ENCODE results near the gene REP15.
"Not testable (repeated sequence)": the region's sequence is repeated elsewhere in the genome, so short reads cannot be mapped to it uniquely, and the experiment has no call there.

Gene REP15

GRCh38 chr12:27696293-27696652 lies at the start of gene REP15:
Gene REP15 (plus strand): TSS chr12:27696447. CDS start chr12:27696563, 116 bp downstream.
- Histone ChIP-seq H3K27ac (ENCODE audit: low read depth, low read length) (no peak within 1 kb of the TSS), H3K9me3 (ENCODE audit: control insufficient read depth, insufficient read depth, low read depth, low read length) (no peaks in the 10 kb centered on the region), H3K9ac (ENCODE audit: low read length) (no peak within 1 kb of the TSS), H3K36me3 (ENCODE audit: control insufficient read depth, insufficient read depth, low read length) (peaks cover 25% of the 10 kb centered on the region), H3K27me3 (ENCODE audit: control insufficient read depth, insufficient read depth, low read length) (no peaks in the 10 kb centered on the region), H3K4me1 (ENCODE audit: control insufficient read depth, insufficient read depth, low read length) (no peaks in the 10 kb centered on the region), H3K4me3 (ENCODE audit: low read depth, low read length) (no peak within 1 kb of the TSS)

DNA sequence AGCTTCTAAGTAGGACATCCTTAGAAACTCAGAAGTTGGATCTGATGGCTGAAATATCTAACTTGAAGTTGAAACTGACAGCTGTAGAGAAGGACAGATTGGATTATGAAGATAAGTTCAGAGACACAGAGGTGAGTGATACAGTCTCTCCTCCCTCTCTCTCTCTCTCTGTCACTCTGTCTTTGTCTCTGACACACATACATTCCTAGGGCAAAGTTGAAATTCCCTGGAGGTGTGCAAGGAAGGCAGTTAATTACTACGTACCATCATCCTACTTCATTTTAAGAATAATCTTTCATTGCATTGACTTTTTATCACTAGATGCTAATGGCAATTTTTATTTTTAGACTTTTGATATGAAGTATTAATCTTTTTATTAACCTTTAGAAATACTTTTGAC lies 46.2 kb upstream of the REP15 start:
- H3K27ac ChIP-seq (ENCODE audit: low read depth, low read length): no peak overlapping the region
- no peaks in the 10 kb centered on the region for H3K4me1 ChIP-seq (ENCODE audit: control insufficient read depth, insufficient read depth, low read length)
- H3K9me3 ChIP-seq (ENCODE audit: control insufficient read depth, insufficient read depth, low read depth, low read length): no peaks in the 10 kb centered on the region
- no peaks in the 10 kb centered on the region for H3K27me3 ChIP-seq (ENCODE audit: control insufficient read depth, insufficient read depth, low read length)
- peaks cover 11% of the 10 kb centered on the region; the same call in 1 of the 2 replicates for H3K36me3 ChIP-seq (ENCODE audit: control insufficient read depth, insufficient read depth, low read length)
- H3K4me3 ChIP-seq (ENCODE audit: low read depth, low read length): no peak overlapping the region
- no peak overlapping the region for H3K9ac ChIP-seq (ENCODE audit: low read length)

DNA sequence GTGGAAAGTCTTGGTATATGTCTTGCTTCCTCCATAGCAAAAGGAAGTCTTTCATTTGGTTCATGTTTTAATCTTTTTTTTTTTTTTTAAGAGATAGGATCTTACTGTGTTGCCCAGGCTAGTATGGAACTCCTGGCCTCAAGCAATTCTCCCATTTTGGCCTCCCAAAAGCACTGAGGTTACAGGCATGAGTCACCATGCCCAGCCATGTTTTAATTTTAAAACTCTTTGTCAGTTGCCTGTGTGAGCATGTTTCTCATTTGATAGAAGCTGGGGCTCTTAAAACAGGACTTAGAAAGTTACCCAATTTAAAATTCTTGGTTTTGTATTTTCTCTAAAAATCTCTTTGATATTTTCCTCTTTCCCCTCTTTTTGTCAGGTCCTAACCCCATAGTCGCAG lies 45.0 kb upstream of the REP15 start:
- Histone ChIP-seq H3K9ac (ENCODE audit: low read length) (no peak overlapping the region), H3K27ac (ENCODE audit: low read depth, low read length) (no peak overlapping the region), H3K4me1 (ENCODE audit: control insufficient read depth, insufficient read depth, low read length) (no peaks in the 10 kb centered on the region), H3K36me3 (ENCODE audit: control insufficient read depth, insufficient read depth, low read length) (peaks cover 8% of the 10 kb centered on the region; the same call in 1 of the 2 replicates), H3K9me3 (ENCODE audit: control insufficient read depth, insufficient read depth, low read depth, low read length) (no peaks in the 10 kb centered on the region), H3K27me3 (ENCODE audit: control insufficient read depth, insufficient read depth, low read length) (no peaks in the 10 kb centered on the region), H3K4me3 (ENCODE audit: low read depth, low read length) (no peak overlapping the region)

- no peaks in the 10 kb centered on the region for H3K9me3 ChIP-seq (ENCODE audit: control insufficient read depth, insufficient read depth, low read depth, low read length)
- no peaks in the 10 kb centered on the region for H3K4me1 ChIP-seq (ENCODE audit: control insufficient read depth, insufficient read depth, low read length)
- H3K9ac ChIP-seq (ENCODE audit: low read length): no peak overlapping the region
- no peak overlapping the region for H3K27ac ChIP-seq (ENCODE audit: low read depth, low read length)
- no peaks in the 10 kb centered on the region for H3K27me3 ChIP-seq (ENCODE audit: control insufficient read depth, insufficient read depth, low read length)
- no peak overlapping the region for H3K4me3 ChIP-seq (ENCODE audit: low read depth, low read length)
- H3K36me3 ChIP-seq (ENCODE audit: control insufficient read depth, insufficient read depth, low read length): peaks cover 8% of the 10 kb centered on the region; the same call in 1 of the 2 replicates
Measured at GRCh38 chr12:27652174-27652763, 44.0 kb upstream of the REP15 start.

GRCh38 chr12:27653661-27654060 lies 42.6 kb upstream of the REP15 start:
- H3K36me3 ChIP-seq (ENCODE audit: control insufficient read depth, insufficient read depth, low read length): peaks cover 14% of the 10 kb centered on the region
- H3K27me3 ChIP-seq (ENCODE audit: control insufficient read depth, insufficient read depth, low read length): no peaks in the 10 kb centered on the region
- no peak overlapping the region for H3K9ac ChIP-seq (ENCODE audit: low read length)
- H3K4me3 ChIP-seq (ENCODE audit: low read depth, low read length): no peak overlapping the region
- H3K9me3 ChIP-seq (ENCODE audit: control insufficient read depth, insufficient read depth, low read depth, low read length): no peaks in the 10 kb centered on the region
- H3K27ac ChIP-seq (ENCODE audit: low read depth, low read length): no peak overlapping the region
- H3K4me1 ChIP-seq (ENCODE audit: control insufficient read depth, insufficient read depth, low read length): no peaks in the 10 kb centered on the region

DNA sequence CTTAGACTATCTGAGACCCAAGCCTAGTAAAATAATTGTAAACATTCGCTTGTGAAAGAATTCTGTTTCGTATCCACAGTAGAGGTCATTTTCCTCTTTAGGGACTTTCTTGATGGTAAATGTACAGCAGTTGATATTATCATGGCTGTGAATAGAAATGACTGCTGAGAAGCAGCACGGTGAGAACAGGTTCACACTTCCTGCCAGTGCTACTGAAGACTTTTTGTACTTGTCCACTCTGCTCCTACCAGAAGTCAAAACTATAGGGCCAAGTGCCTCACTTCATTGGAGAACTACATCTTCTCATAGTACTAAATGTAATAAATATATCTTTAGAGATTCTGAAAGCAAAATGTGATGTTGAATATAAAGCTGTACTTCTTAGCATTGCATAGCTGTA lies 40.8 kb upstream of the REP15 start:
- not testable (repeated sequence) for H3K27ac ChIP-seq (ENCODE audit: low read depth, low read length); H3K4me1 ChIP-seq (ENCODE audit: control insufficient read depth, insufficient read depth, low read length); H3K27me3 ChIP-seq (ENCODE audit: control insufficient read depth, insufficient read depth, low read length); H3K9me3 ChIP-seq (ENCODE audit: control insufficient read depth, insufficient read depth, low read depth, low read length); H3K4me3 ChIP-seq (ENCODE audit: low read depth, low read length); H3K9ac ChIP-seq (ENCODE audit: low read length)
- peaks cover 12% of the 10 kb centered on the region for H3K36me3 ChIP-seq (ENCODE audit: control insufficient read depth, insufficient read depth, low read length)

DNA sequence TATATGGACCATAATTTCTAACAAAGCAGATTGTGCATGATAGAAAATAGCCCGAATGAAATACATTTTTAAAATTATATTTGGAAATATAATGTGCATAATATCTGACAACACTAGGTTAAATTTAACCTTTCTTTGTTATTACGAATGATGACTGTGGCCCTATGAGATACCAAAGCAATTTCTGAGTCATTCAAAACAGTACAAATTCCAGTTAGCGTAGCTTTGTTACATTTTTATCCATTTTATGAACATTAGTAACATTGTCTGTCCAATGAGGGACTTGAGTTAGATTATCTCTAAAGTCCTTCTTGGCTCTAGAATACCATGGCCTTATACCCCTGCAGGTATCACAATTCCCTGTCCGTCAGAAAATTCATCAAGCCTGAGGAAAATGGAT lies 39.0 kb upstream of the REP15 start:
- H3K4me1 ChIP-seq (ENCODE audit: control insufficient read depth, insufficient read depth, low read length): no peaks in the 10 kb centered on the region
- H3K9me3 ChIP-seq (ENCODE audit: control insufficient read depth, insufficient read depth, low read depth, low read length): no peaks in the 10 kb centered on the region
- no peaks in the 10 kb centered on the region for H3K27me3 ChIP-seq (ENCODE audit: control insufficient read depth, insufficient read depth, low read length)
- no peak overlapping the region for H3K27ac ChIP-seq (ENCODE audit: low read depth, low read length)
- H3K9ac ChIP-seq (ENCODE audit: low read length): no peak overlapping the region
- peaks cover 26% of the 10 kb centered on the region for H3K36me3 ChIP-seq (ENCODE audit: control insufficient read depth, insufficient read depth, low read length)
- H3K4me3 ChIP-seq (ENCODE audit: low read depth, low read length): no peak overlapping the region

DNA sequence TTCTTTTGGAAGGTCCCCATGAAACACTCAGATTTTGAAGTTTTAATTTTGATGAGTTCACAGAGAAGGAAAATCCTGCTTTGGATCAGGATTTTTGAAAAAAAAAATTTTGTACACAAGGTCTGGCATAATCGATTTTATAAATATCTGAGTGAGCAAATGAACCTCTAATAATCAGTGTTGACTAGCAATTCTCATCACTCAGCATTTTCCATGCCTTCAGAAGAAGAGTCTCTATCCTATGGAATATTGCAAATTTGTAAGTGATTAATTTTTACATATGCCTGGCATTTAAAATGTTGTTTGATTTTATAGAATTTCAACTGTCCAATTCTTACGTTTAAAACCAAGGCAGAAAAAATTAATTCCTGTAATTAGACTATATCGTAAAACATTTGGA lies 30.5 kb upstream of the REP15 start:
- peaks cover 42% of the 10 kb centered on the region for H3K36me3 ChIP-seq (ENCODE audit: control insufficient read depth, insufficient read depth, low read length)
- no peaks in the 10 kb centered on the region for H3K9me3 ChIP-seq (ENCODE audit: control insufficient read depth, insufficient read depth, low read depth, low read length)

DNA sequence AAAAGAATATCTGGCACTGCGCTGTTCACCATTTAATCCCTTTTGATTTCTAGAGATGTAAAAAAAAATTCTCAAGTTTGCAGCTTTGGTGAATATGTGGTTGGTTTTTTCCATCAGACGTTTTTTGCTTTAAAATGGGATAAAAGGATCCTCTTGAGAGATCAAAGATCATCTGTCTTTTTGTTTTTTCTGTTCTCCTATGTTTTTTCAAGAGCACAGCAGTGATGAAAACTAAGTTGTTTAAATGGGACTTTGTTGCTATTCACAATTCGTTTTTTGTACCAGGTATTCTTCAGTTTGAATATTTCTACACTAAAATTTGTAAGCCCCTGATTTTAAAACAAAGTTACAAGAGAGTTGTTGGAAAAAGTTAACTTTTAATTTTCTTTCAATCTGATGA lies 29.7 kb upstream of the REP15 start:
- Histone ChIP-seq H3K36me3 (ENCODE audit: control insufficient read depth, insufficient read depth, low read length) (peaks cover 37% of the 10 kb centered on the region), H3K27ac (ENCODE audit: low read depth, low read length) (no peak overlapping the region)

More for the DNA sequence above, 30.5 kb upstream of the REP15 start:
- Histone ChIP-seq H3K27me3 (ENCODE audit: control insufficient read depth, insufficient read depth, low read length) (no peaks in the 10 kb centered on the region), H3K4me3 (ENCODE audit: low read depth, low read length) (no peak overlapping the region), H3K9ac (ENCODE audit: low read length) (no peak overlapping the region), H3K27ac (ENCODE audit: low read depth, low read length) (no peak overlapping the region), H3K4me1 (ENCODE audit: control insufficient read depth, insufficient read depth, low read length) (no peaks in the 10 kb centered on the region)

DNA sequence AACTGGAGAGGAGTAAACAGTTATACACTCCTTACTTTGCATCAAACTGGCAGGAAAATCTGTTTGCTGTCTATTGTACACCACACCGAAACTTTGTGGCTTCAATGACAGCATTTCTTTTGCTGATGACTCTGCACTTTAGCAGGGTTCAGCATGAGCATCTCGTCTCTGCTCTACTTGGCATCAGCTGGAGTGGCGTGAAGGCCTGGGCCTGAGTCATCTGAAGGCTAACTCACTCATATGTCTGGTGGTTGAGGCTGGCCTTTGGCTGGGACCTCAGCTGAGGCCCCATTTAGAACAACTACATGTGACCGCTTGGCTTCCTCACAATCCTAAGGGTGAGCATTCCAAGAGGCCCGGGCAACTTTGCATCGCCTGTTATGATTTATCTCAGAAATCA lies 28.7 kb upstream of the REP15 start:
- H3K36me3 ChIP-seq (ENCODE audit: control insufficient read depth, insufficient read depth, low read length): peaks cover 33% of the 10 kb centered on the region
- no peaks in the 10 kb centered on the region for H3K27me3 ChIP-seq (ENCODE audit: control insufficient read depth, insufficient read depth, low read length)
- H3K4me3 ChIP-seq (ENCODE audit: low read depth, low read length): no peak overlapping the region
- no peak overlapping the region for H3K9ac ChIP-seq (ENCODE audit: low read length)
- no peaks in the 10 kb centered on the region for H3K9me3 ChIP-seq (ENCODE audit: control insufficient read depth, insufficient read depth, low read depth, low read length)
- H3K27ac ChIP-seq (ENCODE audit: low read depth, low read length): no peak overlapping the region
- H3K4me1 ChIP-seq (ENCODE audit: control insufficient read depth, insufficient read depth, low read length): no peaks in the 10 kb centered on the region

More for the DNA sequence above, 29.7 kb upstream of the REP15 start:
- Histone ChIP-seq H3K4me1 (ENCODE audit: control insufficient read depth, insufficient read depth, low read length) (no peaks in the 10 kb centered on the region), H3K27me3 (ENCODE audit: control insufficient read depth, insufficient read depth, low read length) (no peaks in the 10 kb centered on the region), H3K9me3 (ENCODE audit: control insufficient read depth, insufficient read depth, low read depth, low read length) (no peaks in the 10 kb centered on the region), H3K9ac (ENCODE audit: low read length) (no peak overlapping the region), H3K4me3 (ENCODE audit: low read depth, low read length) (no peak overlapping the region)

DNA sequence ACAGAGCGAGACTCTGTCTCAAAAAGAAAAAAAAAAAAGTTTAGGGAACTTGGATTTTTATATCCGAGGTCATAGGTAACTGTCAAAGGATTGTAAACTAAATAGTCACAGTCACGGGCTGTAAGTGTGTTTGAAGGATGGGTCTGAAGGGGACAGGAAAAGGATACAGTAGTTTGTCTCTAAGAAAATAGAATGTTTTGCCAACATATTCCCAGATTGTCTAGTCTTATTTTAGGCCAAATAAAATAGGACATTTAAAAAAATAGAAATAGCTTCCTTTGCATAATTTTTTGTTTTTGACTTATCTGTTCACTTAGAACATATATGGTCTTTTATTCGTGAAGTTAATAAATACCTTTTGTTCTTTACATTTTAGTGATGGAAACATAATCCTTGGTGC lies 24.2 kb upstream of the REP15 start:
- no peaks in the 10 kb centered on the region for H3K27me3 ChIP-seq (ENCODE audit: control insufficient read depth, insufficient read depth, low read length)
- no peak overlapping the region for H3K4me3 ChIP-seq (ENCODE audit: low read depth, low read length)
- peaks cover 28% of the 10 kb centered on the region for H3K36me3 ChIP-seq (ENCODE audit: control insufficient read depth, insufficient read depth, low read length)
- no peaks in the 10 kb centered on the region for H3K9me3 ChIP-seq (ENCODE audit: control insufficient read depth, insufficient read depth, low read depth, low read length)
- H3K4me1 ChIP-seq (ENCODE audit: control insufficient read depth, insufficient read depth, low read length): no peaks in the 10 kb centered on the region
- no peak overlapping the region for H3K9ac ChIP-seq (ENCODE audit: low read length)
- no peak overlapping the region for H3K27ac ChIP-seq (ENCODE audit: low read depth, low read length)

DNA sequence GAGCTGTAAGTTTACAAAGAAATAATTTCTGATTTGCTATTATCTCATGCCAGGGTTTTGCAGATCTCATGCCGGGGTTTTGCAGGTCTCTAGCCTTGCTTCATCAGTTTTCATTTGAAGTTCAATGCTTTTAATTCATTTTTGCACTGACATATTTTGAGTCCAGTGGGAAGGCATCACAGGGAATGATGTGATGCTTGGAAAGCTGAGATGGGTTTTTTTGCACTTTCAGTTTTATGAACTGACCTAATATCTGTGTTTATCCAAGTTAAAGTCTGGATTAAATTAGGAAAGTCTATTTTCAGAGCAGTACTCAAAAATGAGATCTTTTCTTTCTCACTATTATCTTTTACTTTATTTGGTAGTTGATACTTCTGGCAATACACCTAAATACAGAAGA lies 23.6 kb upstream of the REP15 start:
- H3K9ac ChIP-seq (ENCODE audit: low read length): no peak overlapping the region
- no peaks in the 10 kb centered on the region for H3K4me1 ChIP-seq (ENCODE audit: control insufficient read depth, insufficient read depth, low read length)
- H3K9me3 ChIP-seq (ENCODE audit: control insufficient read depth, insufficient read depth, low read depth, low read length): no peaks in the 10 kb centered on the region
- H3K4me3 ChIP-seq (ENCODE audit: low read depth, low read length): no peak overlapping the region
- peaks cover 26% of the 10 kb centered on the region for H3K36me3 ChIP-seq (ENCODE audit: control insufficient read depth, insufficient read depth, low read length)
- no peak overlapping the region for H3K27ac ChIP-seq (ENCODE audit: low read depth, low read length)
- H3K27me3 ChIP-seq (ENCODE audit: control insufficient read depth, insufficient read depth, low read length): no peaks in the 10 kb centered on the region

Measured in HUES6 (cell line).